Activated naive CD8-positive, alpha-beta T cell treated with anti-CD3 and anti-CD28 coated beads for 36 hours (primary cell): ENCODE measurements around the gene EML1. TPM values are rescaled to one million over a fixed set of nuclear protein-coding genes. Genes with fewer than 3 reads are reported as not detected.

ENCODE experiments used
- DNase-seq: peaks from one replicate; pipeline ENCODE4 v3.0.0; 2021
- H3K27ac Mint-ChIP-seq: one replicate; pipeline ENCODE4 v1.8.0; 2022; ENCODE audit warnings: mild to moderate bottlenecking, moderate library complexity, mixed read lengths
- H3K27me3 Mint-ChIP-seq: one replicate; pipeline ENCODE4 v1.8.0; 2022; ENCODE audit warnings: mild to moderate bottlenecking, mixed read lengths
- H3K36me3 Mint-ChIP-seq: one replicate; pipeline ENCODE4 v1.8.0; 2021; ENCODE audit warnings: mild to moderate bottlenecking, mixed read lengths
- H3K4me1 Mint-ChIP-seq: one replicate; pipeline ENCODE4 v1.8.0; 2021; ENCODE audit warnings: mixed read lengths
- H3K4me3 Mint-ChIP-seq: one replicate; pipeline ENCODE4 v1.8.0; 2022; ENCODE audit warnings: mild to moderate bottlenecking, moderate library complexity, mixed read lengths
- H3K9me3 Mint-ChIP-seq: one replicate; pipeline ENCODE4 v1.8.0; 2022; ENCODE audit warnings: mixed read lengths
- total RNA-seq, 2 experiments: library from RNA; stranded (reverse); gene quantifications; one replicate each; pipeline ENCODE4 v1.2.3, GENCODE V29; 2021

EML1 gene
- total RNA-seq, 2 experiments from 2014 or later = 0.36 to 1.0 TPM

DNA sequence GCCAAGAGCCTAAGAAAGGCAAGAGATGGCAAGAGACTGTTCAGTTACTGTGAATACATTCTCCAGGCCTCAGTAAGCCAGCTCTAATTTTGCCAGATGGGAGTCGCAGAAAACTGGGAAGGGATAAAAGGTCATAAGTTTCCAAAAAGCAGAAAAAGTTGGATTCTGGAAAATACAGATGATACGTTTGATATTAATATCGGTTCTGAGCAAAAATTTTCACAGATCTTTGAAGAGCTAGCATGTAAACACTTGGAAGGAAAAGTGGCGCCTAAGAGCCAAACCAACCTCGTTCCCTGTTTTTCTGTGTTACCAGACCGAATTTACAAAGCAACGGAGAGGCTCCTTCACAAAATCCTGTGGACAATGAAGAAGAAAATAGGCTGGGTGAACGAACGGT is 7.8 kb upstream of the EML1 start:
- Mint-ChIP-seq H3K27me3 (peaks cover 19% of the 10 kb centered on the region), H3K27ac (no peak overlapping the region), H3K36me3 (peaks cover 3% of the 10 kb centered on the region), H3K4me3 (no peak overlapping the region), H3K4me1 (peaks cover 11% of the 10 kb centered on the region), H3K9me3 (no peaks in the 10 kb centered on the region)
- DNase-seq = no peak

DNA sequence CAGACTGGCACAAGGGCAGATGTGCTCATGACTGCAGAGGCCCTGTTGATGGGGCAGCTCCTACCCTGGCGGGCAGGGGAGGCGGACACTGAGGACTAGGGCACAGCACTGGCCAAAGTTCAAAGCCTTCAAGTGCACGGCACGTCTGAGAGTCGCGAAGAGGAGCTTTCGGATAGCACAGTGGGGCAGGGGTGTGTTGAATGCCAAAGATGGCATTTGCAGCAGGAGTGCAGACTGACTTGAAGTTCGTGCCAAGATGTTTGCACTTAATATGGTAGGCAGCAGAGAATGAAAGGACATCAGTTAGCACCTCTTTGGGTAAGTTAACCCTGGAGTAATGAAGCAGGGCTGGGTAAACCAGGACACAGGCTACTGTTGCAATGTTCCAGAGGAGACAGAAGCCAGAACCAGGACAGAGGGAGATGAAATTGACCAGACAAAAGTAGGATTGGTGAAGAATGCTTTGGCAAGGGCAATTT is 6.7 kb upstream of the EML1 start:
- no peaks in the 10 kb centered on the region for H3K9me3 Mint-ChIP-seq
- H3K27ac Mint-ChIP-seq = no peak overlapping the region
- H3K36me3 Mint-ChIP-seq = no peaks in the 10 kb centered on the region
- DNase-seq = no peak
- H3K27me3 Mint-ChIP-seq = peaks cover 10% of the 10 kb centered on the region
- no peak overlapping the region for H3K4me3 Mint-ChIP-seq
- H3K4me1 Mint-ChIP-seq = peaks cover 16% of the 10 kb centered on the region

DNA sequence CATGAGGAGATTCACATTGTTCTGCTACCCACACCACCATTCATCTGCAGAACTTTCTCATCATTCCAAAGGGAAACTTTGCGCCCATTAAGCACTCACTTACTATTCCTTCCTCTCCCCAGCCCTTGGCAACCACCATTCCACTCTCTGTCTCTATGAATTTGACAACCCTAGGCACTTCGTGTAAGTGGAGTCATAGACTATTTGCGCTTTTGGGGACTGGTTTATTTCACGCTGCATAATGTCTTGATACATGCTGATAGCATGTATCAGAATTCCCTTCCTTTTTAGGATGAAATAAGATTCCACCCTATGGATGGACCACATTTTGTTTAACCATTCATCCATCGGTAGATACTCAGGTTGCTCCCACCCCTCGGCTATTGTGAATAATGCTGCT is 4.5 kb upstream of the EML1 start:
- Mint-ChIP-seq H3K36me3 (no peaks in the 10 kb centered on the region), H3K4me3 (no peak overlapping the region), H3K27ac (no peak overlapping the region), H3K9me3 (no peaks in the 10 kb centered on the region), H3K4me1 (peaks cover 16% of the 10 kb centered on the region), H3K27me3 (peaks cover 5% of the 10 kb centered on the region)
- no peak for DNase-seq

DNA sequence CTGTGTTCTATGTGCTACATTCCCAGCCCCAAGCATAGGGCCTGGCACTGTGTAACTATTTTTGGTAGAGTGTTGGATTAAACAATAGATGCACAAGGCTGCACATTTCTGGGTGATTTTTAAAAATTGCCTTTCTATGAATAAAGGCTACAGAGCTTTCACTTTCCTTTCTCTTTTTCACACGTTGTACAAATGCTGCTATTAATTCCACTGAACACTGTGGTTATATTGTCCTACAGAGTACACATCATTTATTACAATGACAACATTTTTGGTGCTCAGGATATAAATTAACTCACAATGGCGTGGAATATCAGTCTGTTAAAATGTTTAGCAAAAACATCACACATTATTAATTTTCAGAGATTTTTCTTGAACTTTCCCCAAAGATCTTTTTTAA is 3.6 kb upstream of the EML1 start:
- no peaks in the 10 kb centered on the region for H3K36me3 Mint-ChIP-seq
- no peak overlapping the region for H3K4me3 Mint-ChIP-seq
- no peaks in the 10 kb centered on the region for H3K9me3 Mint-ChIP-seq
- peaks cover 20% of the 10 kb centered on the region for H3K4me1 Mint-ChIP-seq
- H3K27ac Mint-ChIP-seq = no peak overlapping the region
- DNase-seq = no peak
- peaks cover 12% of the 10 kb centered on the region for H3K27me3 Mint-ChIP-seq

DNA sequence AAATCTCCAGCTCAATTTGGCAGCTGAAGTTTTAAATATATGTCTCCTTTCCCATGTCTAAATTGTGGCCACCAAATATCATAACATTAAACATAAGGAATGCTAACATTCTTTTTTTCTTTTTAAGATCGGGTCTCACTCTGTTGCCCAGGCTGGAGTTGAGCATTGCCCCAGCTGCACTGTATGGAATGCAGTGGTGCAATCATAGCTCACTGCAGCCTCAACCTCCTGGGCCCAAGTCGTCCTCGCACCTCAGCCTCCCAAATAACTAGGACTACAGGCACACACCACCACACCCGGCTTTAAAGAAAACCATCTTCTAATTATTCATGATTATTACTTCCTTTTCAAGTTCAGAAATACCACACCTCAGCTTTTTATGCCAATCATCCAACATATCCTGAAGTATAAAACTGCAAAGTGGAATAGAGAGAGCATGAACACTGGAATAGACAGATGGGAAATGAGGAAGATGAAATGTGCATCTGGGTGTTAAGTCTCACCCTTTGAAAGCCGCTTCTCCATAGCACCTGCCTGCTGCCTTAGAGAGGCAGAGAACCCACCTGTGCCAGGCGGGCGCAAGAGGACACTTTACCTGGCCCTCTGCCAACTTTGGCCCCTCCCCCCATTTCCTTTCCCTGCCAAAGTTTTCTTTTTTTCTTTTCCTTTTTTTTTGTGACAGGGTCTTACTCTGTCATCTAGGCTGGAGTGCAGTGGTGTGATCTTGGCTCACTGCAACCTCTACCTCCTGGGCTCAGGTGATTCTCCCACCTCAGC is 2.8 kb upstream of the EML1 start:
- no peak for DNase-seq
- Mint-ChIP-seq H3K36me3 (no peaks in the 10 kb centered on the region), H3K27ac (no peak overlapping the region), H3K27me3 (peaks cover 20% of the 10 kb centered on the region), H3K4me1 (peaks cover 20% of the 10 kb centered on the region), H3K9me3 (no peaks in the 10 kb centered on the region), H3K4me3 (no peak overlapping the region)

DNA sequence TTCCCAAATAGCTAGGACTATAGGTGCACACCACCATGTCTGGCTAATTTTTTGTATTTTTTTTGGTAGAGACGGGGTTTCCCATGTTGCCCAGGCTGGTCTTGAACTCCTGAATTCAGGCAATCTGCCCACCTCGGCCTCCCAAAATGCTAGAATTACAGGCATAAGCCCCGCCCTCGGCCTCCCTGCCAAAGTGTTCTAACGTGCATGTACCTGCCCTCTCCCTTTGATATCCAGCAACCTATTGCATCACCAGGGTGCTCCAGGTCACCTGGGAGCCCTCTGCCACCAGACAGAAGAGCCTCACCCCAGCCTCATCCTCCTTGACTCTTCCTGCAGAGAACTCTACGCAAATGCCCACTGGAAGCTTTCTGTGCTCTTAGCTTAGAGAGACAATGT is 2.2 kb upstream of the EML1 start:
- no peaks in the 10 kb centered on the region for H3K36me3 Mint-ChIP-seq
- peaks cover 20% of the 10 kb centered on the region for H3K4me1 Mint-ChIP-seq
- no peak overlapping the region for H3K27ac Mint-ChIP-seq
- no peak overlapping the region for H3K4me3 Mint-ChIP-seq
- no peak for DNase-seq
- peaks cover 26% of the 10 kb centered on the region for H3K27me3 Mint-ChIP-seq
- H3K9me3 Mint-ChIP-seq = no peaks in the 10 kb centered on the region

DNA sequence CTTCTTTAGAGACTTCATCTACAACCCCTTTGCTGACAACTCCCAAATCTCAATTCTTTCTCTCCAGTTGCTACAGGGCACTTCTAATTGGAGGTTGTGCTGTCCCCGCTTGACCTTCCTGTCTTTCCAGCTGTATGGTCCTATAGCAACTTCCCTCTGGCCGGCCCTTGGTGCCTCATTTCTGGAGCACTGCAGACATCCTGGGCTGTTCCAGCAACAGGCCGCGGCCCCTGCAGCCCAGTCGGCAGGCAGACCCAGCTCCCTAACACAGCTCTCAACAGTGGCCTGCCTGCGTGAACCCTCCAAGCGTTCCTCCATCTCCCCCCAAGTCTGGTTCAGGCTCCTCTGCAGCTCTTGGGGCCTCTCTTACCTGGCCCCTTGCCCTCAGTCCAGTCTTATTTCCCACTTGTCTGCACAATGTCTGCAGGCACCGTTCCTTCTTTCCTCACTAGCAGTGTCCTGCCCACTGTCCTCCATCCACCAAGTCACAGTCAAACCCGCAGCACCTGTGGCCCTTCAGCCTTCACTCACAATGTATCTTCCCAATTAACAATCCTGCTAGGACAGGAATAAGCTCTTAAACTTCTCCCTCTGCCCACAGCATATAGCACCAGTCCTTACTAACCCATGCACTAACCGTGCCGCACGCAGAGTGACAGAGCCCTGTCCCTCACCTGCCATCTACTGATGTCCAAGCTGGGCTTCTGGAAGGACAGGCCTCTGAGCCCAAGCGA is 1.6 kb upstream of the EML1 start:
- no peak overlapping the region for H3K4me3 Mint-ChIP-seq
- DNase-seq = no peak
- peaks cover 20% of the 10 kb centered on the region for H3K4me1 Mint-ChIP-seq
- H3K27me3 Mint-ChIP-seq = peaks cover 33% of the 10 kb centered on the region
- peak overlapping the region; percentile 18 for H3K27ac Mint-ChIP-seq
- no peaks in the 10 kb centered on the region for H3K36me3 Mint-ChIP-seq
- H3K9me3 Mint-ChIP-seq = no peaks in the 10 kb centered on the region

DNA sequence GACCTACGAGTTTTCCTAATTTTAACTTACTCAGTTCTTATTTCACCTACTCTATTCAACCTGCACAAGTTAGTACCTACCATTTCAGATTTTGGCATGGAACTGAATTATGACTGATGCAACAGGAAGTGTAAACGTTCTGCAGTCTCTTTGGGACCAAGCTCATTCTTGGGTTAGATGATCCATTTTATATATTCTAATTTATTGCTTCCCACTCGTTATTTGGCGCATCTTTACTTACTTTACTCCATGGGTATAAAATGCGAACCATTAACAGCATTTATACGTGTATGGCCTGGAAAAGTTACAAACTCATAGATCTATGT is 1.0 kb upstream of the EML1 start:
- Mint-ChIP-seq H3K4me3 (peak overlapping the region; percentile 36), H3K4me1 (peaks cover 20% of the 10 kb centered on the region), H3K36me3 (no peaks in the 10 kb centered on the region), H3K27me3 (peaks cover 38% of the 10 kb centered on the region), H3K9me3 (no peaks in the 10 kb centered on the region), H3K27ac (no peak overlapping the region)
- no peak for DNase-seq

DNA sequence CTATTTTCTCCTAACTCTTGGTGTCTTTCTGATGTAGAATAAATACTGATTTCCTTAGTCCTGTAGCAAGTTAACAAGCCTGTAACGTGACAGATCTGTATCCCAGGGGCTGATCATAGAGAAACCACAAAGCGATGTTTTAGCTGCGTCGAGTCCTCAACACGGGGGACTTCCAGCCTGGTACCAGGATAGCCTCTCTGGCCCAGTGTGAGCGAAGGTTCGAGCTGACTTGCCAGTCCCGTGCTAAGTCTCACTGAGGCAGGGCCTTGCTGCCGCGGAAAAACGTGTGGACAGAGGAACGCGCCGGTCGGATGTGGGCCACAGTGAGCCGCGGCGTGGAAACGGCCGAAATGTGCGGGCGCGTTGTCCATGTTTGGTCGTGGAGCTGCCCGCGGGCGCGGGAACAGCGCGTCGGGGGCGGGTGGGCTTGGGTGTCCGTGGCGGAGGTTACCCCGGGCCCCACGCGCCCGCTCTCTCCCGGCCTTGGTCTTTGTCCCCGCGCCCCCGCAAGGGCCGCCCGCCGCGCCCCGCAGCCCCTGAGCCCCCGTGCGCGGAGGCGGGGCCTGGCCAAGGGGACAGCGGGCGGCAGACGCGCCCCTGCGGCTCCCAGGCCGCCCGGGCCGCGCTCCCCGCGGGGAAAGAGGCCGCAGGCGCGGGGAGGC is 531 bp upstream of the EML1 start:
- Mint-ChIP-seq H3K4me1 (peaks cover 20% of the 10 kb centered on the region), H3K36me3 (no peaks in the 10 kb centered on the region), H3K9me3 (no peaks in the 10 kb centered on the region), H3K27me3 (peaks cover 41% of the 10 kb centered on the region), H3K27ac (no peak overlapping the region), H3K4me3 (peak overlapping the region; percentile 36)
- DNase-seq = peak; percentile 8

DNA sequence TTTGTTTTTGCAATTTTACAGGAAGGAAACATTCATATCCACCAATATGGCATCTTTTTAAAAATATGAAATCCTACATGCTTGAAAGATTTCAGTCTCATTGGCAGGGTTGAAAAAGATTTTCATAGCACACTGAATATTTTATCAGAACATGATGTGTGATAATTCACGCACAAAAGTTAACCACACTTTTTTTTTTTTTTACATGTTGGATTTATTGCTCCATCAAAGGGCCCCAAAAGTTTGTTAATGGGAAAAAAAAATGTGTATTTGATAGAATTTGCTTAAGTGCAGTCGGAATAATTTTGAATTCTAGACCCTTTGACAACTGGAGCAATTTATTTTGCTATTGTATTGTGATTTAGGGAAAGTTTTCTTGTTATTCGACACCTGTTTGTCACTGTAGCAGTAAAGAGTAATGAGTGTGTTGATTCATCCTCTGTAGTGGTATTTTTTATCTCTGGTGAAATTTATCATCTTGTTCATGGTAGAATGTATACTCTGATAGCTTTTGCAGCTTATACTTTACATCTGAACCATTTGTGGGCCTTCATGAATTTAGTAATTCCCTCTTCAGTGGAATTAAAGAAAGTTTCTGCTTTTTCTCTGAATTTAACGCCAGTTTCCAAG is 1.1 kb downstream of the EML1 start:
- Mint-ChIP-seq H3K4me3 (peak overlapping the region; percentile 55), H3K27ac (no peak overlapping the region), H3K36me3 (no peaks in the 10 kb centered on the region), H3K27me3 (peaks cover 55% of the 10 kb centered on the region), H3K4me1 (peaks cover 20% of the 10 kb centered on the region), H3K9me3 (no peaks in the 10 kb centered on the region)
- DNase-seq = no peak

DNA sequence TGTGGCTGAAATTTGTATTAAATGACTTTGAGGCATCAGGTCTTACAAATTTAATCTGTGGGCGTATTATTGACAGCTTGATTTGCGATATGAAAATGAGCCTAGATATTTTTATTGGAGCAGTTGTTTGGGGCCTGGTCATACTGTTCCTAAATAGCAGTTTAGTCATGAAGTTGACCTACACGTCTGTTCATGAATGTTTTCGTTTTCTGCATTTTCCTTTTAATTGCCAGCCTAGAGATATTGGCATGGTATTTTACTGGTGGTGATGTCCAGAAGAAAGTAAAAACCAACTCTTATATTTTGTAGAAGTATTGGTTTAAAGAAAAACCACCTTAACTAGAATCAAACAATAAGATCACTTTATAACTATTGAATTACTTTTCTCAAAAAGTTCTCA is 1.8 kb downstream of the EML1 start:
- Mint-ChIP-seq H3K4me1 (peaks cover 13% of the 10 kb centered on the region), H3K27me3 (peaks cover 62% of the 10 kb centered on the region), H3K4me3 (no peak overlapping the region), H3K27ac (no peak overlapping the region), H3K9me3 (no peaks in the 10 kb centered on the region), H3K36me3 (no peaks in the 10 kb centered on the region)
- no peak for DNase-seq

DNA sequence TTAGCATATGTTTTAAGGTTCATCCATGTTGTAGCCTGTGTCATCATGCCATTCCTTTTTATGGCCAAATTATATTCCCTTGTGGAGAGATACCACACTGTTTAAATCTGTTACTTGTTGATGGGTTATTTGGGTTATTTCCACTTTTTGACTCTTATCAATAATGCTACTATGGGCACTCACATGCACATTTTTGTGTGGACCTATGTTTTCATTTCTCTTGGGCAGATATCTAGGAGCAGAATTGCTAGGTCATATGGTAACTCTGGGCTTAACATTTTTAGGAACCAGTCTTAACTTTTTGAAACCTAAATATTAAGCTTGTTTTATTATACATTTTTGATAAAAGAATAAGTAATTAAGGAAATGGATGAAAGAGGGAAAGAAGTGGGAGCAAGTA is 4.0 kb downstream of the EML1 start:
- no peak for DNase-seq
- peaks cover 4% of the 10 kb centered on the region for H3K4me1 Mint-ChIP-seq
- peaks cover 81% of the 10 kb centered on the region for H3K27me3 Mint-ChIP-seq
- H3K36me3 Mint-ChIP-seq = no peaks in the 10 kb centered on the region
- H3K4me3 Mint-ChIP-seq = no peak overlapping the region
- H3K9me3 Mint-ChIP-seq = no peaks in the 10 kb centered on the region
- H3K27ac Mint-ChIP-seq = no peak overlapping the region

DNA sequence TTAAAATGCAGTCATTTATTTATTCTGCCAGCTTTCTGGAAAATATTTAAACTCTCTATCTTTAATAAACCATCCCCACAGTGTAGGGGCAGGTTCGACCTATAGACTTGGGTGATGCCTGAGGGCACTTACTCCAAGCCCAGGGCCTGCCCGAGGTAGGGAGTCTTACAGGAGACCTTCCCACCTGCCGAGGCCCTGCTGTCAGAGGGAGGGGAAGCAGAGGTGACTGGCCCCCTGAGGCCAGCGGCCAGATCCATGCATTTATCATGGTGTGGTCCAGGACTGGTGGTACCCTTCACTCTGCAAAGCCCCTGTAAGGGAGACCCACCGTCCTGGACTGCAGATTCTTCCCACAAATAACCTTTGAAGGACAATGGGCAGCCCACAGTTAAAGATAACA is 7.6 kb downstream of the EML1 start:
- no peaks in the 10 kb centered on the region for H3K9me3 Mint-ChIP-seq

DNA sequence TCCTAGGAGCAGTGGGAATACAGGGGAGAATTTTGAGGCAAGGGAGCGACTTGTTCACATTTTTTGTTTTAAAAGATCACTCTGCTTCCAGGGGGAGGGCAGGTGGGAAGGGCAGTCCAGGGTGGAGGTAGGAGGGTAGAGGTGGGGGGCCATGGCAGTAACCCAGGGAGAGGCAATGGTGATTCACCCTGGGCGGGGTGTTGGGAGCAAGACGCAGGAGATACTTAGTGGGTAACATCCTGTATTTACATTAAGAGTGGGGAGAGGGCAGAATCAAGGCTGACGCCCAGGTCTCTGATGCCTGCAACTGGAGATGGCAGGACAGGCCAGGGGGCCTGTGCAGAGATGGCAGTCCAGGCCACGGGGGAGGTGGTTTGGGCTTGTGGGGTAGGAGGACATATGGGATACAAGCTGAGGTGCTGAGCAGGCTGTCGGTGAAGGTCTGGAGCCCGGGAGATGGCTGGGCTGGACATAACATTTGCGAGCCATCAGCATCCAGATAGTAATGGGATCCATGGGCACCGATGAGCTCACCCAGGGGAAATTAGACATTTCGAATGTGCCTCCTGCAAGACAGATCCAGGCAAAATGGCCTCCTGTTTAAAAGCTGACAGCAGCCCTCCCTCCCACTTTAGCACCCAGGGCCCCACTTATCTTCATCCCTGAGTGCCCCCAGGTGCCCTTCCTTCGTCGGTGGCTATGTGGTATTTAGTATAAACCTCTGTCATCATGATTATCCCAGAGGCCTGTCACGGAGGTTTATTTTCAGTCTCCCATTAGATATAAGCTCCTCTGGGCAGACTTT is 9.3 kb downstream of the EML1 start:
- no peak for DNase-seq
- no peak overlapping the region for H3K4me3 Mint-ChIP-seq
- no peaks in the 10 kb centered on the region for H3K9me3 Mint-ChIP-seq
- no peaks in the 10 kb centered on the region for H3K4me1 Mint-ChIP-seq
- no peak overlapping the region for H3K27ac Mint-ChIP-seq
- peaks cover 67% of the 10 kb centered on the region for H3K27me3 Mint-ChIP-seq
- no peaks in the 10 kb centered on the region for H3K36me3 Mint-ChIP-seq

More for the DNA sequence above, 7.6 kb downstream of the EML1 start:
- no peaks in the 10 kb centered on the region for H3K36me3 Mint-ChIP-seq
- no peak overlapping the region for H3K4me3 Mint-ChIP-seq
- no peak overlapping the region for H3K27ac Mint-ChIP-seq
- DNase-seq = no peak
- no peaks in the 10 kb centered on the region for H3K4me1 Mint-ChIP-seq
- peaks cover 79% of the 10 kb centered on the region for H3K27me3 Mint-ChIP-seq
